Thoracic aorta (tissue), 2 donors: ENCODE measurements around the gene ZDHHC6. TPM values are rescaled to one million over a fixed set of nuclear protein-coding genes. Genes with fewer than 3 reads are reported as not detected.

Experiments
- ATAC-seq: fragments of 150-250 bp; one replicate; pipeline ENCODE4 v1.8.0; 2017; ENCODE audit warnings: low read depth; ENCODE audit not compliant: insufficient number of reproducible peaks, low FRiP score
- DNase-seq: peaks from one replicate; pipeline ENCODE4 v3.0.0-alpha.2; 2020; ENCODE audit warnings: low spot score
- H3K27ac ChIP-seq, 2 donors: fragments of 200-600 bp; sonication (generic); 1 replicate in 1 of 2; 2 replicates in 1 of 2; pipeline ENCODE4 v1.5.1; 2016; ENCODE audit warnings: mild to moderate bottlenecking in 2 of 2, moderate library complexity in 2 of 2
- H3K27me3 ChIP-seq: fragments of 200-600 bp; sonication (generic); replicated peaks from 2 replicates; pipeline ENCODE4 v1.6.0; 2016; ENCODE audit warnings: mild to moderate bottlenecking; ENCODE audit not compliant: insufficient read depth
- H3K36me3 ChIP-seq: fragments of 200-600 bp; sonication (generic); one replicate; pipeline ENCODE4 v1.5.1; 2016
- H3K4me1 ChIP-seq, 2 donors: fragments of 200-600 bp; sonication (generic); 1 replicate in 1 of 2; 2 replicates in 1 of 2; pipeline versions ENCODE4 v1.5.1 to v1.6.0; 2016; ENCODE audit warnings: low read depth in 2 of 2, mild to moderate bottlenecking in 1 of 2; ENCODE audit not compliant: control insufficient read depth in 1 of 2
- H3K4me3 ChIP-seq: fragments of 200-600 bp; sonication (generic); 2 replicates; pipeline ENCODE4 v1.5.1; 2016; ENCODE audit warnings: mild to moderate bottlenecking
- H3K9me3 ChIP-seq: fragments of 200-600 bp; sonication (generic); 2 replicates; pipeline ENCODE4 v1.5.1; 2016
- CTCF ChIP-seq: fragments of 200-600 bp; sonication (generic); IDR thresholded peaks from one replicate; pipeline ENCODE4 v1.5.1; 2019; ENCODE audit warnings: antibody characterized with exemption
- total RNA-seq, 2 donors: library from RNA; depleted of rRNA; stranded (reverse); fragments of >200 nt; gene quantifications; one replicate each; pipeline versions ENCODE4 v1.1.0 to v1.2.3, GENCODE V29; 2016

The ZDHHC6 gene
- total RNA-seq, 2 donors from 2014 or later, result 23.6 to 25.9 TPM

- ATAC-seq (no peak), DNase-seq (no peak)
- Histone ChIP-seq H3K4me3 (no peak overlapping the region), H3K27ac (no peak overlapping the region), H3K4me1 (no peaks in the 10 kb centered on the region), H3K36me3 (peaks cover 39% of the 10 kb centered on the region), H3K9me3 (no peaks in the 10 kb centered on the region), H3K27me3 (no peaks in the 10 kb centered on the region)
- no peak for TF ChIP-seq CTCF
Observed at GRCh38 chr10:112429654-112430230, 17.0 kb downstream of the ZDHHC6 start.

DNA sequence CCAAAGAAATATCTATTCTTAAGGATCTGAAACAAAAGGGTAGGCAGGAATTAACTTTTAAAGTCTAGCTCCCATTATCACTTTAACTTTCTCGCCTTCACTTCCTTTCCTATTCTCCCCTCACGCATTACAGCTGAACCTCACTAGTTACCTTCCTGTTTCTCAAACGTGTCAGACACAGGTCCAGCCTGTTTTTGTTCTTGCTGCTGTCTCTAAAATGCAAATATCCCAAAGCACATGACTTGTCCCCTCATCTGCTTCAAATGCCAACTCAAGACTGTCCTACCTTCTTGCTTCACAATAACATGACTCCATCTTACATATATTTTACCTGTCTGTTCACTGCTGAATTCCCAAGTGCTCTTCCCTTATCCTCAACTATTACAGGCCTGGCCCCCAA is 17.6 kb downstream of the ZDHHC6 start:
- H3K27ac ChIP-seq, result no peak overlapping the region
- peaks cover 34% of the 10 kb centered on the region for H3K36me3 ChIP-seq

DNA sequence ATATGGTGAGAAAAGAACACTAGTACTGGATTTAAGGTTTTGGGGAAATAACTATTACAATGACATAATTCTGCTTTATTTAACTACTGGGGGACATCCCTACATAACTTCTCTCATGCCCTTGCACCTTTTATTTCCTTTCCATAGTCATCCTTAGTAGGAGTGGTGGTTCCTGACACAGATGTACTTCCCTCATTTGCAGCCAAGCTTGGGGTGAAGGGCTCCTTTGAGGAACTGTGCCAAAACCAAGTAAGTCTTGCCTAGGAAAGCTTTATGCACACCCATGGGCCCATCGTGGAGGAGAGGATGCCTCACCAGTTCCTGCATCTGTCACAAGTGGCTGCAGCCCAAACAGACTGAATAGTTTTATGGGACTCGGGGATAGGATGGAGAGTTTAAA is 20.6 kb downstream of the ZDHHC6 start:
- Histone ChIP-seq H3K27me3 (no peaks in the 10 kb centered on the region), H3K4me1 (no peaks in the 10 kb centered on the region), H3K36me3 (peaks cover 14% of the 10 kb centered on the region), H3K27ac (no peak overlapping the region), H3K9me3 (no peaks in the 10 kb centered on the region), H3K4me3 (no peak overlapping the region)
- TF ChIP-seq CTCF, result no peak
- ATAC-seq (no peak), DNase-seq (no peak)

More for the DNA sequence above, 17.6 kb downstream of the ZDHHC6 start:
- DNase-seq (no peak), ATAC-seq (no peak)
- Histone ChIP-seq H3K27me3 (no peaks in the 10 kb centered on the region), H3K9me3 (no peaks in the 10 kb centered on the region), H3K4me1 (no peaks in the 10 kb centered on the region), H3K4me3 (no peak overlapping the region)
- TF ChIP-seq CTCF, result no peak

- no peak for TF ChIP-seq CTCF
- ATAC-seq, result no peak
- Histone ChIP-seq H3K4me3 (no peak overlapping the region), H3K36me3 (peaks cover 4% of the 10 kb centered on the region), H3K27me3 (no peaks in the 10 kb centered on the region), H3K9me3 (no peaks in the 10 kb centered on the region), H3K4me1 (no peaks in the 10 kb centered on the region), H3K27ac (no peak overlapping the region)
- no peak for DNase-seq
Observed at GRCh38 chr10:112424651-112425050, 22.1 kb downstream of the ZDHHC6 start.

DNA sequence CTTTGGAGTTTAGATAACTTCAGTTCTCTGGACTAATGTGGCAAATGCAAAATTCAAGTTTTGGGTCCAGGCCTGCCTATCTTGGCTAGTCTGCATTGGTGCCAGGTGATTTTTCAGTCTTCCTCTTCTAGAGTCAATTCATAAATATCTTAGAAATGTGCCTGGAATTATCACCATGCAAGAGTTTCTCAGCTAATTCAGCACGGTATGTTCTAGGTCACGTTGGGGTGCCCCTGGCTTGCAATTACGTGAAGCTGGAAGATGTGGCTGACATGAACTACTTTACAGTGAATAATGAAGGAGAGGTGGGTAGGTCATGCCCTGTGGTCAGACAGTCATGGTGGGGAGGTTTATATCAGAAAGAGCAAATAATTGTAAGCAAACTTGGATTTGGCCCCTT is 25.0 kb downstream of the ZDHHC6 start:
- Histone ChIP-seq H3K4me3 (no peak overlapping the region), H3K9me3 (no peaks in the 10 kb centered on the region), H3K36me3 (no peaks in the 10 kb centered on the region), H3K27me3 (no peaks in the 10 kb centered on the region), H3K27ac (no peak overlapping the region), H3K4me1 (no peaks in the 10 kb centered on the region)
- ATAC-seq (no peak), DNase-seq (no peak)
- no peak for TF ChIP-seq CTCF
